Ectodermal cell (in vitro differentiated cells): Measurements from ENCODE around the gene COL8A2.
A peak's percentile ranks its signal among the peaks of the same experiment; 100 is the strongest.

ENCODE experiments used
- H3K27ac ChIP-seq: 2 replicates; pipeline ENCODE4 v1.7.0; 2013; ENCODE audit warnings: mild to moderate bottlenecking, low read depth, low read length; ENCODE audit not compliant: insufficient read depth, poor library complexity, severe bottlenecking
- H3K27me3 ChIP-seq: 2 replicates; pipeline ENCODE4 v1.7.0; 2013; ENCODE audit warnings: mild to moderate bottlenecking, low read length; ENCODE audit not compliant: insufficient read depth, control insufficient read depth, poor library complexity, severe bottlenecking
- H3K36me3 ChIP-seq: one replicate; pipeline ENCODE4 v1.7.0; 2013; ENCODE audit warnings: low read length; ENCODE audit not compliant: control insufficient read depth, insufficient read depth
- H3K4me1 ChIP-seq: one replicate; pipeline ENCODE4 v1.7.0; 2013; ENCODE audit warnings: low read length; ENCODE audit not compliant: control insufficient read depth, insufficient read depth
- H3K4me3 ChIP-seq: 2 replicates; pipeline ENCODE4 v1.7.0; 2013; ENCODE audit warnings: low read depth, low read length, control low read depth; ENCODE audit not compliant: insufficient read depth
- H3K9me3 ChIP-seq: 2 replicates; pipeline ENCODE4 v1.7.0; 2013; ENCODE audit warnings: mild to moderate bottlenecking, low read length, moderate library complexity; ENCODE audit not compliant: control insufficient read depth
- WGBS, 2 experiments: methylation state at CpG; one replicate each; pipeline ENCODE4 v1.1.7; 2013; ENCODE audit warnings: missing lambda C conversion rate in 2 of 2; 5-methylcytosine and 5-hydroxymethylcytosine counted together

Gene COL8A2

GRCh38 chr1:36157115-36157903 is 32.3 kb upstream of the COL8A2 start:
- 10% methylated on average over 9 of the region's 9 CpGs for WGBS, 2 experiments
- peaks cover 55% of the 10 kb centered on the region for H3K4me1 ChIP-seq

GRCh38 chr1:36156329-36157114 is 31.5 kb upstream of the COL8A2 start:
- WGBS, 2 experiments, result 0% methylated on average over 69 of the region's 69 CpGs
- Histone ChIP-seq H3K27ac (peak overlapping the region; percentile 97), H3K4me3 (peak overlapping the region; percentile 95), H3K27me3 (peaks cover 16% of the 10 kb centered on the region), H3K4me1 (peaks cover 58% of the 10 kb centered on the region), H3K36me3 (peaks cover 4% of the 10 kb centered on the region), H3K9me3 (no peaks in the 10 kb centered on the region)

More at GRCh38 chr1:36157115-36157903, 32.3 kb upstream of the COL8A2 start:
- Histone ChIP-seq H3K27ac (peak overlapping the region; percentile 28), H3K27me3 (peaks cover 16% of the 10 kb centered on the region), H3K36me3 (peaks cover 4% of the 10 kb centered on the region), H3K9me3 (no peaks in the 10 kb centered on the region), H3K4me3 (peak overlapping the region; percentile 95)

- Histone ChIP-seq H3K4me1 (peaks cover 58% of the 10 kb centered on the region), H3K27ac (peak within 1 kb of the TSS; percentile 97), H3K36me3 (peaks cover 4% of the 10 kb centered on the region), H3K27me3 (peaks cover 16% of the 10 kb centered on the region), H3K4me3 (peak within 1 kb of the TSS; percentile 95), H3K9me3 (no peaks in the 10 kb centered on the region)
- WGBS, 2 experiments, result 0% methylated on average over 88 of the region's 88 CpGs
Measured at GRCh38 chr1:36155408-36156328, 30.6 kb upstream of the COL8A2 start, which contains the start of gene MAP7D1. MAP7D1 (plus strand) TSS chr1:36156160; CDS start chr1:36156418, 258 bp downstream.

DNA sequence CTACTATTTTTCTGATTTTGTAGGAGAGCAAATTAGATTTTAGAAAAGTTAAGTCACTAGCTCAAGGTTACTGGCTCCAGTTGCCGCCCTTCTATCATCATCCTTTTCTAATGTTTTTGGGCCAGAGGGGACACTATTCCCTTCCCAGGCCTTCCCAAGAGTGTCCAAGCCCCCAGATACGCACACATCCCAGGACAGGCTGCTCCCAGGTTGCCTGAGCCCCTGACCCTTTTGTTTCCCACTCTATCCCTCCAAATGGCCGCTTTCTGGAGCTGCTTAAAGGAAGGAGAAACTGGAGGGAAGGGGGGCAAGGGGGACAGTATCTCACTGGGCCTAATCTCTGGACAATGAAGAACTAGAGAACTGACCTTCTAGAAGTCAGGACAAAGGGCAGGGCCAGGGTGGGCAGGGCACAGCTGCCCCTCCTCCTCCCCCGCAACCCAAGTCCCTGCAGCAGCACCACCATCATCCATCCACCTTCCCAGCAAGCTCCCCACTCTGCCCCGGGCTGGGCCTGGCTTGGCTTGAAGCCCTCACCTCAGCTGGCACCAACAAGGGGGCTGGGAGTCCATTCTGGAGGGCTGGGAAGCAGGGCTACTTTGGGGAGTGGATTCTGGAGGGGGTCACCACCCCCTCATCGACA is 29.9 kb upstream of the COL8A2 start:
- Histone ChIP-seq H3K36me3 (peaks cover 4% of the 10 kb centered on the region), H3K9me3 (no peaks in the 10 kb centered on the region), H3K27ac (peak overlapping the region; percentile 97), H3K27me3 (peaks cover 16% of the 10 kb centered on the region), H3K4me3 (peak overlapping the region; percentile 95), H3K4me1 (peaks cover 58% of the 10 kb centered on the region)
- 32% methylated on average over 5 of the region's 6 CpGs for WGBS, 2 experiments

GRCh38 chr1:36154335-36154734 is 29.3 kb upstream of the COL8A2 start:
- no peak overlapping the region for H3K4me3 ChIP-seq
- peak overlapping the region; percentile 97 for H3K27ac ChIP-seq
- H3K27me3 ChIP-seq, result peaks cover 16% of the 10 kb centered on the region
- peaks cover 58% of the 10 kb centered on the region for H3K4me1 ChIP-seq
- H3K9me3 ChIP-seq, result no peaks in the 10 kb centered on the region
- H3K36me3 ChIP-seq, result peaks cover 4% of the 10 kb centered on the region
- 87 to 89% methylated on average over 6 of the region's 6 CpGs for WGBS, 2 experiments

- peaks cover 57% of the 10 kb centered on the region for H3K4me1 ChIP-seq
- H3K4me3 ChIP-seq, result no peak overlapping the region
- H3K36me3 ChIP-seq, result peaks cover 3% of the 10 kb centered on the region
- peaks cover 16% of the 10 kb centered on the region for H3K27me3 ChIP-seq
- WGBS, 2 experiments, result 92 to 94% methylated on average over 6 of the region's 6 CpGs
- H3K9me3 ChIP-seq, result no peaks in the 10 kb centered on the region
- no peak overlapping the region for H3K27ac ChIP-seq
Measured at GRCh38 chr1:36153476-36153875, 28.5 kb upstream of the COL8A2 start.

GRCh38 chr1:36151845-36152203 is 26.8 kb upstream of the COL8A2 start:
- no peak overlapping the region for H3K4me3 ChIP-seq
- no peaks in the 10 kb centered on the region for H3K36me3 ChIP-seq
- peaks cover 16% of the 10 kb centered on the region for H3K27me3 ChIP-seq
- peaks cover 47% of the 10 kb centered on the region for H3K4me1 ChIP-seq
- 38 to 47% methylated on average over 3 of the region's 3 CpGs for WGBS, 2 experiments
- no peak overlapping the region for H3K27ac ChIP-seq
- no peaks in the 10 kb centered on the region for H3K9me3 ChIP-seq

DNA sequence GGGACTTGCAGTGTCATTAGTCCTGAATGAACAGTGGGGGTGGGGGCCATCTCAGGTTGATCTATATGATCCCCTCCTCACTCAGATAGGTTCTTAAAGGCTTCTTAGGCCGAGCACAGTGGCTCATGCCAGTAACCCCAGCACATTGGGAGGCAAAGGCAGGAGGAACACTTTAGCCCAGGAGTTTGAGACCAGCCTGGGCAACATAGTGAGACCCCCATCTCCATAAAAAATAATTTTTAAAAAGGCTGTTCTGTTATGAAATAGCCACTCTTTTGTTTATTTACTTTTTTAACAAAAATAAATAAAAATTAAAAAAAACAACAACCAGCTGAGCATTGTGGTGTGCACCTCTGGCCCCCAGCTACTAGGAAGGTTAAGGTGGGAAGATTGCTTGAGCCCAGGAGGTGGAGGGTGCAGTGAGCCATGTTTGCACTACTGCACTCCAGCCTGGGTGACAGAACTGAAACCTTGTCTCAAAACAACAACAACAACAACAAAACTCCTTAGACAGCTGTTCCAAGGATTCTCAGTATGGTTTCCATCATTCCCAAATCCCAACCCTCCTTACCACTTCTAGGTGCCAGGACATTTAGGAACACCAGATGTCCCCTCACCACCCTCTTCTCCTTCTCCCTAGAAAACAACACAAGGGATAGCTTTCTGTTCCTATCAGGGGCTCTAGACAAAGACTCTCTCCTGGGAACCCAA is 26.3 kb upstream of the COL8A2 start:
- H3K27me3 ChIP-seq, result peaks cover 16% of the 10 kb centered on the region
- no peak overlapping the region for H3K4me3 ChIP-seq

More for the DNA sequence above, 26.3 kb upstream of the COL8A2 start:
- Histone ChIP-seq H3K36me3 (no peaks in the 10 kb centered on the region), H3K9me3 (no peaks in the 10 kb centered on the region), H3K4me1 (peaks cover 47% of the 10 kb centered on the region), H3K27ac (peak overlapping the region; percentile 45)
- 15 to 24% methylated on average over 1 of the region's 1 CpG for WGBS, 2 experiments
